Astrocyte of the spinal cord (primary cell): ENCODE results near the gene ATP6V0A4.

Source experiments
- DNase-seq: peaks from one replicate; pipeline ENCODE4 v3.0.0; 2011; ENCODE audit warnings: low read depth, low spot score
- H3K4me3 ChIP-seq: 2 replicates; pipeline ENCODE4 v1.5.1; 2011; ENCODE audit warnings: low read depth, mild to moderate bottlenecking, low read length, moderate library complexity
- in situ Hi-C: cut with HindIII; loops from 2 replicates; pipeline ENCODE4 v1.10.0; 2017; ENCODE audit warnings: low sequenced_read_pairs
- TF ChIP-seq, protein P1 (sequence below): IDR thresholded peaks from 2 replicates; pipeline ENCODE4 v1.5.1; 2012; ENCODE audit warnings: low read depth, mild to moderate bottlenecking, low read length, inconsistent platforms

Gene ATP6V0A4

DNA sequence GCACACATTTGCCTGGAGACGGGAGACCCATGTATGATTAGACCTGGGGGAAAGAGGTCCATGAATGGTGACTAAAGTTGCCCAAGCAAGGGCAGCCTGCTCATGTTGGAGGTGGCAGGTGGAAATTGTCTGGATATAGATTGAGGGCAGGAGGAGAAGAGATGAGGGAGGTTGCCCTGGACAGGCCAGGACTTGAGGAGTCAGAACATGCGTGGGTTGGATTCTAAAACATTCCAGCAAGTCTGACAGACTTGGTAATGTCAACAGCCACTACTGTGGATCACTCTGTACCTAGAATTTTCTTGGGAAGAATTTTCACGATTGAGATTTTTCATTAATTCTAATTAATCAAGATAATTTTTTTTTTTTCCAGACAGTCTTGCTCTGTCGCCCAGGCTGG, 77.7 kb downstream of the ATP6V0A4 start:
- H3K4me3 ChIP-seq: no peak overlapping the region
- in situ Hi-C loops: no loop called here
- TF ChIP-seq, protein P1, sequence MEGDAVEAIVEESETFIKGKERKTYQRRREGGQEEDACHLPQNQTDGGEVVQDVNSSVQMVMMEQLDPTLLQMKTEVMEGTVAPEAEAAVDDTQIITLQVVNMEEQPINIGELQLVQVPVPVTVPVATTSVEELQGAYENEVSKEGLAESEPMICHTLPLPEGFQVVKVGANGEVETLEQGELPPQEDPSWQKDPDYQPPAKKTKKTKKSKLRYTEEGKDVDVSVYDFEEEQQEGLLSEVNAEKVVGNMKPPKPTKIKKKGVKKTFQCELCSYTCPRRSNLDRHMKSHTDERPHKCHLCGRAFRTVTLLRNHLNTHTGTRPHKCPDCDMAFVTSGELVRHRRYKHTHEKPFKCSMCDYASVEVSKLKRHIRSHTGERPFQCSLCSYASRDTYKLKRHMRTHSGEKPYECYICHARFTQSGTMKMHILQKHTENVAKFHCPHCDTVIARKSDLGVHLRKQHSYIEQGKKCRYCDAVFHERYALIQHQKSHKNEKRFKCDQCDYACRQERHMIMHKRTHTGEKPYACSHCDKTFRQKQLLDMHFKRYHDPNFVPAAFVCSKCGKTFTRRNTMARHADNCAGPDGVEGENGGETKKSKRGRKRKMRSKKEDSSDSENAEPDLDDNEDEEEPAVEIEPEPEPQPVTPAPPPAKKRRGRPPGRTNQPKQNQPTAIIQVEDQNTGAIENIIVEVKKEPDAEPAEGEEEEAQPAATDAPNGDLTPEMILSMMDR: no peak
- DNase-seq: no peak

DNA sequence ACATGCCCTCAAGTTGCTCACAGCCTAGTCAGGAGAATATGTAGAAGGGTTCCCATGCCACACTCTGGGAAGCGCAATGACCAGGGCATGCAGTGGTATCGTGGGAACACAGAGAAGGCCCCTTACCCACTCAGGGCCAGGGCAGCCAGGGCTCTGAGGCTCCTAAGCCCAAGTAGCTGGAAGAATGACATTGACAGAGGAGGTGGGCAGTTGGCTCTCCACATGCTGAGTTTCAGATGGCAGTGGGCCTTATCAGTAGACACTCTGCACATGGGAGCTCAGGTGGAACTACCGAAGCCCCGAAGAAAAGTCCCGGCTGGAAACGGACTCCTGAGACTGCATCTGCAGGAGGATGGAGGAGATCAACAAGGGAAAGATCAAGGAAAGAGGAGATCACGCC, 81.1 kb downstream of the ATP6V0A4 start:
- in situ Hi-C loops: no loop called here
- no peak overlapping the region for H3K4me3 ChIP-seq
- TF ChIP-seq, protein P1: no peak
- DNase-seq: no peak

DNA sequence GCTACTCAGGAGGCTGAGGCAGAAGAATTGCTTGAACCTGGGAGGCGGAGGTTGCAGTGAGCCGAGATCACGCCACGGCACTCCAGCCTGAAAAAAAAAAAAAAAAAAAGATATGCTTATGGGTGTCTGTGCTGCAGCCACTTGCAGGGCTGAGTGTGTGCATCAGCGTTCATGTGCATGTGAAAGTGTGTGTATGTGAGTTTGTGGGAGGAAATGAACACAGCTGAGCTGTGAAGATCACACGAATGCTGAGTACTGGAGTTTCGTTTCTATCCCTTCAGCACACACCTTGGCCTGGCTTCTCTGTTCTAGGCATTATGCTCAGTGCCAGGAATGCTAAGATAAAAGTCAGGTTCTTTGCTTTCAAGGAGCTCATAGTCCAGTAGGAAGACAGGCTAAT, 84.8 kb downstream of the ATP6V0A4 start:
- H3K4me3 ChIP-seq: no peak overlapping the region
- DNase-seq: no peak
- TF ChIP-seq, protein P1: no peak
- in situ Hi-C loops: no loop called here

DNA sequence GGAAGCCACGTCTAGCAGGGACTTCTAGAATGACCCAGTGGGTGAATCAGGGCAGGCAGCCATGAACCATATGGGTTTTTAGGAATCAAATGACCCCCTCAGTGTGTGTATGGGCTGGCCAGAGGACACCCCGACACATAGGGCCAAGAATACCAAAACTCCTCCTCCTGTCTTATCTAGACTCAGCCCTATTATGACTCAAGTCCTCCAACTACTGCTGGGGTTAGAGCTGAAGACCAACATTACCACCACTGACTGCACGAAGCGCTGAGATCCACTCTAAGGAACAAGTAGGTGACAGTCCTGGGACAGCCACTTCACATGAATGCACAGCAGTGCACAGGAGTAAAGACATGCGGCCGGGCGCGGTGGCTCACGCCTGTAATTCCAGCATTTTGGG, 85.3 kb downstream of the ATP6V0A4 start:
- no peak for DNase-seq
- TF ChIP-seq, protein P1: no peak
- in situ Hi-C loops: no loop called here
- H3K4me3 ChIP-seq: no peak overlapping the region

DNA sequence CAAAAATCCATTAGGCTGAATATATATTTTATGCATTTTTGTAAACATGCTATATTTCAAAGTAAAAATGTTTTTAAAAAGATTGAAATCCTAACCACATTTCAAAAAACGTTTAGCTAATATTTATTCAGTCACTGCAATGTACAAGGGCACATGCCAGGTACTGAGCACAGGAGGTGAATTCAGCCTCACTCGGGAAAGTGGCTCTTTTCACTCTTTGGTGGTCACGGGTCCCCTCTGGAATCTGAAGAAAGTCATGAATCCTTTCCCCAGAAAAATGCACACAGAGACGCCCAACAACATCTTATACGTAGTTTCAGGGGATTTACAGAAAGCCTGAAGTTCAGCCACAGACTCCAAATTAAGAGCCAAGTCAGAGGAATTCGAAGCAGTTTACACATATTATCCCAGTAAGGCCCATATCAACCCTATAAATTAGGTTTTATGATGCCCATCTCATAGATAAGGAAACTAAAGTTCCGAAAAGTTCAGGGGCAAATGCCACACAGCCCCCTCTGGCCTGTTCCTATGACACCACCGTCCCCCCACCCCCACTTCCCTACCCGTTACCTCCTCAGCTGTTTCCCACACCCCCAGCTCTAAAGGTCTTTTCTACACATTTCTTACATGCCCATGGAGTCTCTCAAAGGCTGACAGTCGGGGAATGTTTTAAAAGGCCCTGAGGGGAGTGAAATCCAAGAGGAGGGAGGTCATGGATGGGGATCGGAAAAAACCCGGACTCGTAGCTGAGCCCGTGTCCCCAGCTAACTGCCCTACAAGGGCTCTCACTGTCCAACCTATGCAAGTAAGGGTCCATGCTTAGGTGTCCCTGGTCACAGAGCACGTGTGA, 87.2 kb downstream of the ATP6V0A4 start:
- in situ Hi-C loops: no loop called here
- TF ChIP-seq, protein P1: no peak
- no peak for DNase-seq
- no peak overlapping the region for H3K4me3 ChIP-seq

DNA sequence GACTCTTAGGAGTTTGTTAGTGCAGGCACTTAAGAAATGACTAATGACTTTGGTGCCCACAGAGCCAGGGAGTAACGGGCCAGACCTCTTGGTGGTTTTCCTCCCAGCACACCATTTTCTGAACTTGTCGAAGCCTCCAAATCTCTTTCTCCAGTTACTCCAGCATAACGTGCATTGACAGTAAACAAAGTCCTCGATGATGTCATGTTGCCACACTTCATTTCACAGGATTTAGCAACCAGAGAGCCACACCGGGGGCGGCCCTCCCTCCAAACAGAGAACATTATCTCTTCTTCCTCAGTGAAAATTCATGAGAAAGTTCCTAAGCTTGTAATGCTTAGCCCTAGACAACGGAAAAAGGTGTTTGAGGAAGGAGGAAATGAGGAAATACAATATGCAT, 92.8 kb downstream of the ATP6V0A4 start:
- DNase-seq: no peak
- in situ Hi-C loops: no loop called here
- no peak overlapping the region for H3K4me3 ChIP-seq
- TF ChIP-seq, protein P1: no peak
